Measurements from ENCODE around the gene CYP46A1.

The CYP46A1 gene

GRCh38 chr14:99716091-99716849 lies 32.2 kb downstream of the CYP46A1 start:
- ChIA-PET CTCF (interaction anchor here (1.1 to 5.1 kb wide), 4 partner anchors 11 to 170 kb away, joined by 3 to 44 read pairs (median 4); no protein-coding TSS in a partner anchor), POLR2A (no interaction called here)

DNA sequence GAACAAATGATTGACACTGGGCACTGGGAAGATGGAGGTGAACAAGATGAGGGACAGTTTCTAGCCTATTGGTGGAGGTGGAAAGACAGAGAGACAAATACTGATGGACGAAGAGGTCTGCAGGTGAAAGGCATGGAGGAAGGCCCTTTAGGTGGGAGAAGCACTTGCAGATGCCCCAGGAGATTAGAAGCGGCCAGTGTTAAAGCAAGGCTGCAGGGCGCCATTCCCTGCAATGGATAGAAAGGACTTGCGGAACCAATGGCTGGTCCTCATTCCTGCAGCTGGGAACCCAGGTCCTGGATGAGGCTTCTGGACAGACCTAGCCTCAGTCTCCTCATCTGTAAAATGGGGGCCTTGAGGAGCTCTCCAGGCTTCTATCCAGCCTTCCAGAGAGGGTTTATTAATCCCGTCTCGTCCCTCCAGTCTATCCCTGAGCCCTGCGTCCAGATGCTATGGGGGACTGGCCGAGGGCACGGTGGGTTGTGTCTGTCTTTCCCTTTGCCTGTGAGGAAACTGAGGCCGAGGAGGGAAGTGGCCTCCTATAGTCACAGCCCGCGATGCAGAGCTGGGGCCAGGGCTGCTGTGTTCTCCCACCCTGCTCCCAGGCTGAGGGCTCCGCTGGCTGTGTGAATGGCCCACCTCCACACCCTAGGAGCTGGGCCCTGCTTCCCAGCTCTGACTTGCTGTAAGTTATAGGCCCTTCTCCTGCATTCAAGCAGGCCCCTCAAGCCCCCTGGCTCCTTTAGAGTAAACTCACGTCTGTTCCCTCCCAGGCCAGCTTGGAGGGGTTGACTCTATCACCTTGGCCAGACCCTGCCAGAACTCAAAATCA lies 33.0 kb downstream of the CYP46A1 start:
- no peak overlapping the region for H3K4me3 ChIP-seq (ENCODE audit: low read depth, low read length)
- ChIA-PET CTCF (interaction anchor here (5.1 kb wide), 1 partner anchor 12 kb away, joined by 44 read pairs; no protein-coding TSS in a partner anchor), POLR2A (no interaction called here)
- no peak for DNase-seq (ENCODE audit: low read depth, low spot score)
- no peak for TF ChIP-seq CTCF (IDR thresholded peaks at IDR 0.05; ENCODE audit: insufficient read depth, low read length, missing control alignments)

More at GRCh38 chr14:99716091-99716849, 32.2 kb downstream of the CYP46A1 start:
- no peak overlapping the region for H3K4me3 ChIP-seq (ENCODE audit: low read depth, low read length)
- TF ChIP-seq CTCF (IDR thresholded peaks at IDR 0.05; ENCODE audit: insufficient read depth, low read length, missing control alignments): no peak
- DNase-seq (ENCODE audit: low read depth, low spot score): no peak

- ChIA-PET CTCF (interaction anchor here (5.1 kb wide), 1 partner anchor 12 kb away, joined by 44 read pairs; no protein-coding TSS in a partner anchor), POLR2A (no interaction called here)
- no peak for TF ChIP-seq CTCF (IDR thresholded peaks at IDR 0.05; ENCODE audit: insufficient read depth, low read length, missing control alignments)
- H3K4me3 ChIP-seq (ENCODE audit: low read depth, low read length): no peak overlapping the region
- no peak for DNase-seq (ENCODE audit: low read depth, low spot score)
Measured at GRCh38 chr14:99717682-99718013, 33.5 kb downstream of the CYP46A1 start.

DNA sequence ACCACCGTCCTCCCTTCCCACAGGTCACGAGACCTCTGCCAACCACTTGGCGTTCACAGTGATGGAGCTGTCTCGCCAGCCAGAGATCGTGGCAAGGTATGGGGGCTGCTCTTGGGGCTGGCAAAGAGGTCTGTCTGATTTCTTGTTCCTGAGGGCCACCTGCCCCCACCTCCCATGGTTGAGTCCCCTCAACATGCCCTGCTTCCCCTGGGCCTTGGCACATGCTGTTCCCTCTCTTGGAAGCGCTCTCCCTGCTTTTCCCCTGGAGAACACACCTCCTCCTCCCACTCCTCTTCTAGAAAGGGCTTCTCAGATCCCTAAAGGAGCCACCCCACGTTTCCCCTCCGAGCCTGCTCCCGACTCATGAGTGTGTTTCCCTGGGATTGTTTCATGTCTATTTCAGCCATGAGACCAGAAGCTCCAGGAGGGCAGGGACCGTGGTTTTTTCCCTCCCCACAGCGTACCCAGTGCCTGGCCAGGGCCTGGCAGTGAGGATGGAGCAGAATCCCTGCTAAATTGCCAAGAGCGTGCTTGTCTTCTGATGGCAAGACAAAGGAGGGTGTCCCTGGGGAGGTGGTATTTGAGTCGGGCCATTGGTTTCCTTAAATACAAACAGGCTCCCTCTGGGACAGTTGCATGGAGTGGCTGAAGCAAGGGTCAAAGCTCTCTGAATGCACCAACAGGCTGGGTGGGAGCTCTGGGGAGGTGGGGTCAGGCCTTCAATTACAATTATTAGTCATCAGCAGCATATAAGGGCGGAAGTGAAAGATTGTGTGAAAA lies 34.1 kb downstream of the CYP46A1 start:
- DNase-seq (ENCODE audit: low read depth, low spot score): no peak
- POLR2A ChIA-PET: no interaction called here
- H3K4me3 ChIP-seq (ENCODE audit: low read depth, low read length): no peak overlapping the region
- TF ChIP-seq CTCF (IDR thresholded peaks at IDR 0.05; ENCODE audit: insufficient read depth, low read length, missing control alignments): no peak
- CTCF ChIA-PET: interaction anchor here (5.1 kb wide), 1 partner anchor 11 kb away, joined by 44 read pairs; no protein-coding TSS in a partner anchor

GRCh38 chr14:99718811-99719192 lies 34.7 kb downstream of the CYP46A1 start:
- TF ChIP-seq CTCF (IDR thresholded peaks at IDR 0.05; ENCODE audit: insufficient read depth, low read length, missing control alignments): no peak
- no peak for DNase-seq (ENCODE audit: low read depth, low spot score)
- ChIA-PET CTCF (interaction anchor here (5.1 kb wide), 1 partner anchor 10 kb away, joined by 44 read pairs; no protein-coding TSS in a partner anchor), POLR2A (no interaction called here)
- H3K4me3 ChIP-seq (ENCODE audit: low read depth, low read length): no peak overlapping the region

Data from AG04449 (cell line).